Islet precursor cell (in vitro differentiated cells): Measurements from ENCODE around the gene CPLANE2.
"Not testable (repeated sequence)": the region's sequence is repeated elsewhere in the genome, so short reads cannot be mapped to it uniquely, and the experiment has no call there.

ENCODE experiments used
- DNase-seq: peaks from one replicate; pipeline ENCODE4 v3.0.0-alpha.2; 2018

CPLANE2 gene

DNA sequence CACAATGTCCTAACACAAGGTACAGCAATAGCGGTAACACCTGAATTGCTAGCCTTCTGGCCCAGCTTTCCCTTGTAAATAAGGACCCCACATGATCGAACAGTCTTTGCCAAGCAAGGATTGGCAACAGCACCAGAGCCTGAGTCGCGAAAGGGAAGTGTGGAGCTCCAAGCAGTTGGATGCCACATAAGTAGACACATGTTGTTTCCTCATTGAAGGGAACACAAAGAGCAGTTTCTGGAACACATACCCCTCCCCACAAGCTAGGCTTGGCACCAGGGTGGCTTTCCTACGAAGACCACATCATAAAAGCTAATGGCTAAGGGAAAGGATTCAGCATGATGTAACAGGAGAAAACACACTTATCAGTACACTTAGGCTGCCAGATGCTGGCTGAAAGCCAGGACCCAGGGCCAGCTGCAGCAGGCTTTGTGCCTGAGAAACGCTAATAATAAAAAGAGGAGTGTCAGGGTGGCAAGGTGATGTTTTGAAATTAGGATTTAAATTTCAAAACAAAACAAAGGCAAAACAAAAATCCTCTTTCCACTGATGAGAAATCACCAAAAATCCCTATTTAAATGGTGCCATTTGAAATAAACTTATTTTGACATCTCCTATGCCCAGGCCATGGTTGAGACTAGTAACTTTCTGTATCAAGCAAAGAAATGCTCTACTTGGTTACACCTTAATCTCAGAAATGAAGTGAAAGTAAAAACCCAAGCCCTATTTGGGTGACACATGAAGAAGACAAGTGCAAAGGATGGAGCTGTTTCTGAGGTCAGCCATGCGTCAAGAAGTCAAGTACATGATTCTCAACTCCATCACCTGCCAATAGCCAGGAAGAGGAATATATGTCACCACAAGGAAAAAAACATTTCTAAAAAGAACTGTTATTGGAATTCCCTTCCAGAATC lies 11.9 kb upstream of the CPLANE2 start:
- no peak for DNase-seq

DNA sequence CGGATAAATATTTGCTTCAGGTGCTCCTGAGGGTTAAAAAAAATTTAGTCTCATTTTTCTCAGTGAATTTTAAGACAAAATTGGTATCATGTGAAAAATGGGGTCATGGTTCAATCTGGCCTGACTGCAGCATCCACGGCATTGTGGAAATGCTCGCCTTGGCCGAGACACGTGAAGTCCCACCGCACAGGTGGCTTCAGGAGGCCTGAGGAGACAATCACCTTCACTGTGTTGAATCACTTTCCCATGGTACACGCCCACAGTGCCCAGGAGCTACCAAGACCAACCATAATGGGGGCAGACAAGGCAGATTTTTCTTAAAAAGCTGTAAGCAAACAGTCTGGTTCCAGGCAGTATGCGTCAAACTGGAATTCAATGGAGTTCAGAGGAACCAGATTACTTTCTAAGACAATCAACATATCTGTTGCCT lies 11.0 kb upstream of the CPLANE2 start:
- DNase-seq = no peak

DNA sequence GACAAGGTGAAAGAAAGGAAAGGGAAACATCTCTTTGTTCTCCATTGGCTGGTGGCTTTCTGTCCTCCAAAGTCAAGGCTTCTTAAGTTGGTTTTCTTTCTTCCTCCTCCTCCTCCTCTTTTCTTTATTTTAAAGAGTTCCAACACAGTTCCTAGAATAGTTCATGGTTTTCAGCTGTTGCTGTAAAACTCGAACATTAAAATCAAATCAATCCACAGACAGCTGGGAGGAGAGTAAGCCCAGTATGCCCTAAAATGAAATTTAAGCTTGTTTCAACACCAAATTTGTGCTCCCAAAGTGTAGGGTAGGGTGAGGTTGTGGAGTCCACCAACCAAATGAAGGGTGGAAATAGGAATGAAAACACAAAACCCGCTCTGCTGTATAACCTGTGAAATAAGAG lies 10.5 kb upstream of the CPLANE2 start:
- no peak for DNase-seq

DNA sequence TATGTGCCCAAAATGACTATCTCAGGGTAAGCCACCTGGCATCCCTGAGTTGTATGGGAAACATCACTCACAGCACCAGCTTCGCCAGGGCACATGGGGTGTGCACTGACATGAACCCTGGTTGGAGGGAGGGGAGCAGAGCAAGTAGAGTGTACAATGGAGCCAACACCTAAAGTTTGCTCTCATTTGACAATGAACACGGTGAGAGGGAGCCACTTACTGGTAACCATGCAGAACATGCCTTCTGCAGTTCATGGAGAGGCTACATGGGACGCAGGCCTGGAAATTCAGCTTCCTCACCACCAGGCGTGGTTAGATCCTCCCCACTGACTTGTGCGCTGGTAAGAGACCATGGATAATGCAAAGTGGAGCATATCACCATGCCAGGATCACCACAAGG lies 10.0 kb upstream of the CPLANE2 start:
- DNase-seq = no peak

DNA sequence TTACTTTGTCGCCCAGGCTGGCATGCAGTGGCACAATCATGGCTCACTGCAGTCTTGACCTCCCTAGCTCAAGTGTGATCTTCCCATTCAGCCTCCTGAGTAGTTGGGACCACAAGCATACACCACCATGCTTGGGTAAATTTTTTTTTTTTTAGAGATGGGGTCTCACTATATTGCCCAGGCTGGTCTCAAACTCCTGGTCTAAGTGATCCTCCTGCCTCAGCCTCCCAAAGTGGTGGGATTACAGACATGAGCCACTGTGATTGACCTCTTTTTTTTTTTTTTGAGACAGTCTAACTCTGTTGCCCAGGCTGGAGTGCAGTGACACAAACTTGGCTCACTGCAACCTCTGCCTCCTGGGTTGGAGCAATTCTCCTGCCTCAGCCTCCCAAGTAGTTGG lies 9.3 kb upstream of the CPLANE2 start:
- not testable (repeated sequence) for DNase-seq

DNA sequence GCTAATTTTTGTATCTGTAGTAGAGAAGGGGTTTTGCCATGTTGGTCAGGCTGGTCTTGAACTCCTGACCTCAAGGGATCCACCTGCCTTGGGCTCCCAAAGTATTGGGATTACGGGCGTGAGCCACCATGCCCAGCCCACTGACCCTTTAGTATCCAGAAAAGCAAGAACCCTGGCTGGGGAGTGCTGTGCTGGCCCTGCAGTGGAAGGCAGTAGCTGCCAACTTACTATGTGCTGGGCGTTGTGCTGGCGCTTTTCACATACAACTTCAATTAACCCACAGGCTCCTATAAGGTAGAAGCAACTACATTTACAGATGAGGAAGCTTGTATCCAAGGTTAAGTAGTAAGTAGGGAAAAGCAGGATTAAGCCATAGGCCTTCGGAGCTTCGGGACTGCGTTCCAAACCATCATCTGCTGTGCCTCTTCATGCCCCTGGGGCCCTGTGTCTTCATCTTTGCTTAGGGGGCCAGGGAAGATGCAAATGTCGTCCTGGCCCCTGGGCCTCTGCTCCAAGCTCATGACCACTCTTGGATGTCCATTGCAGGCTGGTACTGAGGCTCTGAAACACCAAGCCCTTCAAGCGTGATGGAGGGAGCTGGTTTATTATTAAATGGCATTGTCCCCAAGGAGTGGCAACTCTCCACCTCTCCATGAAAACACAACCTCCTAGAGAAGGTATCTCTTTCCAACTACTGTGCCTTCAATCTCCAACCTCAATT lies 8.7 kb upstream of the CPLANE2 start:
- DNase-seq = no peak

DNA sequence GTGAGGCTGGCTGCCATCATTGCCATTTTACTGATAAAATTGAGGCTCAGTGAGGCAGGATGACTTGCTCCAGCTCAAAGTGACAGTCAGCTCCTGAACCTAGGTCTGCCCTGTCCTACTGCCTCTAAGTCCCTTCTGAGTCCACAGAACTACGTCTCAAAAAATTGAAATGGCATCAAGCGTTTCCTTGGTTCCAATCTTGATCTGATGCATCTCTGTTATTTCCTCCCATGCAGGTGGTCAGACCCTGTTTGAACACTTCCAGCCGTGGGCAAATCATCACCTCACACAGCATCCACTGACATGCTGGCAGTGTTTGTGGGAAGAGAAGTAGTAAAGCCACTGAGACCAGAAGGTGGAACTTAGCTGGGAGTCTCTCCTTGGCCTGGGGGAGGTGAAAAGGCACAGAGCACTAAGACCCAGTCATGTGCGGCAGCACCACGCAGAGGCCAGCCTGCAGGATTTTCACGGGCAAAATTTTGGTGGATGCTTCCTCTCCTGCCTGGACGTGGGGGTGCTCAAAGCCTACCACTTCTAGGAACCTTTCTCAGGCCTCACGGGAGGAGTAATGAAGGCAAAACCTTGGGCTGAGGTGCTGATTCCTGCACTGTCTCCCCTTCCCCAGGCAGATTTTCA lies 7.8 kb upstream of the CPLANE2 start:
- no peak for DNase-seq

- DNase-seq = peak; percentile 89
Measured at GRCh38 chr1:16243936-16244649, 7.1 kb upstream of the CPLANE2 start.

DNA sequence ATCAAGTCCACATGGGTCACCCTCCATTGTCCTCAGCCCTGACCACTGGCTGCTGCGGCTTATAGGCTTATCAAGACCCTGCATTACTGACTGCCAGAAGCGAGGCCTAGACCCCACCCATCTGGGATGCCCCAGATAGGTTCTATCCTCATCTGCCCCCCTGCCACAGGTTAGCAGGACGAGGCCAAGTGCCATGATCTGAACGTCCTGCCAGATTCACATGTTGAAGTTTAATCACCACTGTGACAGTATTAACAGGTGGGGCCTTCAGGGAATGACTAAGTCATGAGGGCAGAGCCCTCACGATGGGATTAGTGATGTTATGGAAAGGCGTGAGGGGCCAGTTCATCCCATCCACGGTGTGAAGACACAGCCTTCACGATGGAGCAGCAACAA lies 6.2 kb upstream of the CPLANE2 start:
- no peak for DNase-seq

DNA sequence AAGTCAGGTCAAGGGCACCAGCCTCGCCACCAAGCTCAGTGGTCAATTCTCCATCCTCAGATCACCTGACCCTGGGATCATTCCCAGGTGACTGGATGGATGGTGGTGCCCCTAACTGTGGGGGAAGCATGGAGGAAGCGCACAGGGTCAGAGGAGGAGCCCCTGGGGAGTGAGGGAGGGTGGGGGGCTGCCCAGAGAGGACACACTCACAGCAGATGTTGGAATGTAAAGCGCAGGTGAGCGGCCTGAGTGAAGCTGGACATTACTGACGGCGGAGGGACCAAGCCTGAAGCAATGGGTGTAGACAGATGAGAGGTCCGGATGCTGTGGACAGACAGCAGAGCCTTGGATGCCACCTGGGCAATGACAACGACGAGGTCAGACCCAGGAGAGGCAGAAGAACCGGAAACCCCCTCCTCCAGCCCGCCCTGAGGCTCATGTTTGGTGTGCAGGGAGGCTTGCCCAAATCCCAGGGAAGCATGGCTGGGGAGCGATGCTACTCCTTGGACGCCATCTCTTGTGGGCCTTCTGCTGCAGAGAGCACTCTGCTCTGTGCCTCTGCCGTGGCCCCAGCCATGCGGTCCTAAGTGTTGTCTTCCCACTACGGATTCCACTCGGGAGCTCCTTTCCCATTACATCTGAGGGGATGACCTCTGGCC lies 5.7 kb upstream of the CPLANE2 start:
- DNase-seq = no peak

GRCh38 chr1:16241221-16241708 lies 4.3 kb upstream of the CPLANE2 start:
- no peak for DNase-seq

- DNase-seq = no peak
Measured at GRCh38 chr1:16239972-16240491, 3.0 kb upstream of the CPLANE2 start.

DNA sequence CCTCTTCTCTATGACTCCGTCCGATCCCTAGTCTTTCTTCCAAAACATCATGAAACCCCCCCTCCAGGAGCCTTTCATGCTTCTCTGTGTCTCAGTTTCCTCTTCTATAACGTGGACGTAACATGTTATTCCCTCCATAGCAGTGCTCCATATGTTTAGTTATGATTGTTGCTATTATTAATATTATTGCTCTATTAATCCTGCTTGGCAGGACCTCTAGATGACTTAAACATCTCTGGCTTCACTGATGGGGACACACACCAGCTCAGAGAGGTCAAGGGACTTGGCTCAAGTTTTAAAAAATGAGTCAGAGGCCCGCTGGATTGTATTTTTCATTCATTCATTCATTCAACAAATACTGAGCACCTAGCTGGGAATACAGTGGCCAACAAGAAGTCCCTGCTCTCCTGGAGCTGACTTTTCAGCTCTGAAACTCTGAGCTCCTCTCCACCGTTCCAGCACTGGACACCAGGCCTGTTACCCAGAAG lies 404 bp upstream of the CPLANE2 start:
- no peak for DNase-seq

GRCh38 chr1:16235944-16236510 lies 956 bp downstream of the CPLANE2 start:
- DNase-seq = no peak

- no peak for DNase-seq
Measured at GRCh38 chr1:16235347-16235746, 1.6 kb downstream of the CPLANE2 start.

DNA sequence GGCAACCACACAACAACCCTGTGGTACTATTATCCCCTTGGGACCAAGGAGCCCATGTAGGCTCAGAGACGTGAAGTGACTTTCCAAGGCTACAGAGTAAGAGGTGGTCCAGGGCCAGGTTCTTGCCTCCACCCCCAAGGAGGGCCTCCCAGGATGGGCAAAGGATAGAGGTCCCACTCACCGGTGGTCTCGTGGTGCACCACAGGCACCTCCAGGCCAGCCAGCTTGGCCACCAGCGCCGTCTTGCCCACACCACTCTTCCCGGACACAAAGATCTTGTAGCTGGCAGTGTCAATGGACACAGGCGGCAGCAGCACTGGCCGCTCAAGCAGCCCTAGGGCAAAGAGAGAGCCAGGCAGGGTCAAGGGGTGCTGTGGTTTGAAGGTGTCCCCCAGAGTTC lies 3.6 kb downstream of the CPLANE2 start:
- DNase-seq = no peak

DNA sequence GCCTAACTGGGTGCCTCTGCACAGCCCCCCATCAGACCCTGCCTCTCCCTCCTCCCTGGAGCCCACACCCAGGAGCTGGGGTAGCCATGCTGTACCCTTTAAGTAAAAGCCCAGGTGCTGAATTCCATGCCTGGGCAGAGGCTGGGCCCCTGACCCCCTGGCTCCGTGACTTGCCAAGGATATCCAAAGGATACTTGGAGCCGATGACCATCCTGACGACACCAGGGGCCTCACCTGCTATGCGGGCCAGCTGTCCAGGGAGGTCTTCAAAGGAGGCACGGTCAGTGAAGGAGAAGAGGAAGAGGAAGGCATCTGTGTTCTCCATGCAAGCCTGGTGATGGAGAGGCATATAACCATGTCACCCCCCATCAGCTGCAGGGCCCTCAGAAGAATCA lies 4.7 kb downstream of the CPLANE2 start:
- no peak for DNase-seq

DNA sequence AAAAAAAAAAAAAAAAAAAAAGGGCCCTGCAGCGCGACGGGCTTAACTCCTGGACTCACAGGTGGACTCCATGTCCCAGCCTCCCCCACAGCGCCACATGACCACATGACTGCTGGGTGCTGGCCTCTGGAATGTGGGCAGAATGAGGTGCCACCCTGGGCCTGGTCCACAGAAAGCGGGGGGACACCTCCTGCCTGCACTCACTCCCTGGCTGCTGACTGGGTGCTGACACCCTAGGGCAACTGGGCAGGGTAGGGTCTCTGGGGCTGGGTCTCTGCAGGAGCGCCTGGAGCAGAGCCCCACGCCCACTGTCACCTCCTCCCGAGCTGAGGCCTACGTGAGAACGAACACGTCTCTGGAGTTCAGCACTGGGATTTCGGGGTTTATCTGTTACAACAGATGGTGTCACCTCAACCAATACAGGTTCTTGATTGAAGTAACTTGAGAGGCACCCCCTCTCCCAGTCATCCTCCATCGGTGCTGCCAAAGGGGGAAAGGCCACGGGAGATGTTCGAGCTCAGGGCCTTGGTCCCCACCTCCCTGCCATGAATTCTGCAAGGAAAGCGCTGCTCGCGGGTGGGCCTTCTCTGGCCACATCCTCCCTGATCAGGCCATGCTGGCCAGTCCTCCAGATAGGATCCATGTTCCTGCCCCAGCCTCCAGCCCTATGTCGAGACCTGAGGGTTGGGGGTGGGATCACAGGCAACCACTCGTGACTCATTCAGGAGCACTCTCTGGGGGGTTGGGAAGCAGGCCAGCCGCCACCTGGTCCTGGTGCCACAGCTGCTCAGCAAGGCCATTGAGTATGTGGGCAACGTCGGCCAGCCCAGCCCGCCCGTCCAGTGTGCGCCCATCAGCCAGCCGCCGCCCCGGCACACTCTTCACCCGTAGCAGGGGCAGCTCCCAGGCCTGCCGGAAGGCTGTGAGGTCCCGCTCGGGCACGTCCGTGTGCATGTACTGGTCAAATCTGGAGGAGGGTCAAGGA lies 5.4 kb downstream of the CPLANE2 start:
- DNase-seq = peak; percentile 71

- DNase-seq = no peak
Measured at GRCh38 chr1:16230744-16231143, 6.2 kb downstream of the CPLANE2 start.
